HL-60/S4 (cell line): ENCODE data around the gene WDR27.
"Not testable (repeated sequence)": the region's sequence is repeated elsewhere in the genome, so short reads cannot be mapped to it uniquely, and the experiment has no call there.

Source experiments
- in situ Hi-C: fragments of 300-500 bp; cut with MboI; formaldehyde crosslinking; loops from 2 replicates; pipeline ENCODE4 v1.14.3; 2022; ENCODE audit warnings: low sequenced_read_pairs

Gene WDR27

GRCh38 chr6:169664227-169664626 is 37.6 kb downstream of the WDR27 start:
- in situ Hi-C loops = no loop called here

- in situ Hi-C loops = no loop called here
These were observed 38.4 kb downstream of the WDR27 start for GRCh38 chr6:169663468-169663867.

- in situ Hi-C loops = no loop called here
These were observed 40.5 kb downstream of the WDR27 start for GRCh38 chr6:169661391-169661756.

GRCh38 chr6:169660751-169661390 is 41.0 kb downstream of the WDR27 start:
- in situ Hi-C loops = no loop called here

GRCh38 chr6:169659820-169660610 is 41.8 kb downstream of the WDR27 start:
- in situ Hi-C loops = no loop called here

GRCh38 chr6:169657284-169657610 is 44.6 kb downstream of the WDR27 start:
- in situ Hi-C loops = no loop called here

- in situ Hi-C loops = no loop called here
These were observed 45.1 kb downstream of the WDR27 start for GRCh38 chr6:169656546-169657283.

GRCh38 chr6:169654598-169655391 is 47.0 kb downstream of the WDR27 start:
- in situ Hi-C loops = no loop called here

GRCh38 chr6:169653691-169654090 is 48.1 kb downstream of the WDR27 start:
- in situ Hi-C loops = no loop called here

GRCh38 chr6:169652896-169653295 is 48.9 kb downstream of the WDR27 start:
- in situ Hi-C loops = no loop called here

GRCh38 chr6:169651498-169651897 is 50.3 kb downstream of the WDR27 start:
- in situ Hi-C loops = no loop called here

GRCh38 chr6:169650959-169651292 is 50.9 kb downstream of the WDR27 start:
- in situ Hi-C loops = no loop called here

GRCh38 chr6:169650241-169650958 is 51.4 kb downstream of the WDR27 start:
- in situ Hi-C loops = no loop called here

GRCh38 chr6:169648617-169649016 is 53.2 kb downstream of the WDR27 start:
- in situ Hi-C loops = no loop called here

- in situ Hi-C loops = no loop called here
These were observed 53.7 kb downstream of the WDR27 start for GRCh38 chr6:169648092-169648491.

- in situ Hi-C loops = no loop called here
These were observed 54.2 kb downstream of the WDR27 start for GRCh38 chr6:169647637-169648036.

GRCh38 chr6:169646906-169647567 is 54.8 kb downstream of the WDR27 start:
- in situ Hi-C loops = no loop called here

GRCh38 chr6:169645459-169645858 is 56.4 kb downstream of the WDR27 start:
- in situ Hi-C loops = not testable (repeated sequence)

GRCh38 chr6:169643521-169643920 is 58.3 kb downstream of the WDR27 start:
- in situ Hi-C loops = no loop called here

- in situ Hi-C loops = no loop called here
These were observed 59.4 kb downstream of the WDR27 start for GRCh38 chr6:169642455-169642854.
